Upper lobe of left lung (tissue), 6 donors: ENCODE results near the gene EXOC2. TPM values are rescaled to one million over a fixed set of nuclear protein-coding genes. Genes with fewer than 3 reads are reported as not detected.

Source experiments
- ATAC-seq, 2 donors: fragments of 200-7000 bp; cut with Tn5 transposase; one replicate each; pipeline ENCODE4 v1.9.1; 2022; ENCODE audit warnings: mild to moderate bottlenecking in 2 of 2, moderate library complexity in 2 of 2; ENCODE audit not compliant: low FRiP score in 2 of 2
- DNase-seq, 2 donors: peaks; one replicate each; pipeline ENCODE4 v3.0.0-alpha.2; 2019 to 2020
- H3K27ac ChIP-seq, 4 donors: fragments of 200-600 bp; sonication (generic); one replicate each; pipeline ENCODE4 v1.5.1; 2016 to 2019
- H3K27me3 ChIP-seq, 4 donors: fragments of 200-600 bp; sonication (generic); one replicate each; pipeline ENCODE4 v1.5.1; 2017 to 2019
- H3K36me3 ChIP-seq, 4 donors: fragments of 200-600 bp; sonication (generic); one replicate each; pipeline ENCODE4 v1.5.1; 2016 to 2019
- H3K4me1 ChIP-seq, 4 donors: fragments of 200-600 bp; sonication (generic); one replicate each; pipeline ENCODE4 v1.5.1; 2018 to 2019
- H3K4me3 ChIP-seq, 4 donors: fragments of 200-600 bp; sonication (generic); one replicate each; pipeline ENCODE4 v1.5.1; 2017 to 2019; ENCODE audit warnings: mild to moderate bottlenecking in 2 of 4, moderate library complexity in 1 of 4
- H3K9me3 ChIP-seq, 4 donors: fragments of 200-600 bp; sonication (generic); one replicate each; pipeline ENCODE4 v1.5.1; 2018 to 2019
- EP300 ChIP-seq, 4 donors: sonication (generic); formaldehyde crosslinking; IDR thresholded peaks; one replicate each; pipeline ENCODE4 v1.5.1; 2017; ENCODE audit warnings: antibody characterized with exemption in 4 of 4, control low read depth in 2 of 4
- POLR2A ChIP-seq, 4 donors: fragments of 450-650 bp; IDR thresholded peaks; one replicate each; pipeline ENCODE4 v1.5.1; 2016 to 2017; ENCODE audit warnings: antibody characterized with exemption in 4 of 4, mild to moderate bottlenecking in 2 of 4
- POLR2AphosphoS5 ChIP-seq, 2 donors: sonication (generic); formaldehyde crosslinking; IDR thresholded peaks; one replicate each; pipeline ENCODE4 v1.5.1; 2017; ENCODE audit warnings: antibody characterized with exemption in 2 of 2
- WGBS, 2 donors: methylation state at CpG; one replicate each; pipeline ENCODE4 v1.1.5; 2017 to 2018; 5-methylcytosine and 5-hydroxymethylcytosine counted together
- total RNA-seq, 6 donors: library from RNA; depleted of rRNA in 4 of 6; stranded (reverse); fragments of >200 nt in 4 of 6; gene quantifications; one replicate each; pipeline versions ENCODE4 v1.1.0 to v1.2.1, GENCODE V29; 2016 to 2021
- TF ChIP-seq, protein P1 (sequence below), 6 experiments: fragments of 450-650 bp in 4 of 6; fragments of 200-600 bp in 2 of 6; sonication (generic) in 2 of 6; IDR thresholded peaks; one replicate each; pipeline ENCODE4 v1.5.1; 2016 to 2019; ENCODE audit warnings: antibody characterized with exemption in 6 of 6
- donor health status: DM: no; HTN: no; CAD: no; lungs with moderate emphysema.
- donor health status: DM: no; HTN: yes; CAD: no; lungs with severe emphysema.

The EXOC2 gene
- total RNA-seq, 6 donors from 2014 or later: 16.5 to 31.4 (median 24.4) TPM

DNA sequence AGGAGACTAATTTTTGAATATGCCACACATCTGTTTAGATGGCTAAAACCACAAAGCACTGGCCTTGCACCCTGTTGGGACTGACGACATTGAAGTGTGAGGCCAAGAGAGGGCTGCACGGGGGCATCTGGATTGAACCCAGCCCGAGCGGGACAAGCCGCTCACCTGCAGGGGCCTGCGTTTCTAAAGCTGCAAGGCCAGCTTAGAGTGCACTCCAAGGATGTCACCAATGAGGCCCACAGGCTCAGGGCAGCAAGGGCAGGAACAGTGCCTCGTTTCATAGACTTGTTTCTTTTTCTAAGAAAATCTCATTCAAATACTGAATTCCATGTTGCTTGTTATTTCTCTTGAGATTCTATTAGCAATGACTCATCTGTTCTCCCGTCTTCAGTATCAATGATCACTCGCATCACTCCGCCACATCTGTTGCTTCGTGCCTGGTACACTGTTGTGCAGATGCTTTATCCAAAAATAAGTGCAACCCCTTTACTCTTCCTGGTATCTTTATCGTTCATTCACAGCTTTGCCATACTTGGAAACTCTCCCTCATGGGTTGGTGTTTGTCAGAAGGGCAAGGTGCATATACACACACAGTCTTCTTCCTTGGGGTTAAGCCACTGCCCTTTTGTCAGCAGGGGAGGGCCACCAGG lies 181.3 kb downstream of the EXOC2 start:
- 91 to 94% methylated on average over 11 to 12 of the region's 12 CpGs for WGBS, 2 donors
- Histone ChIP-seq H3K9me3 (no peaks in the 10 kb centered on the region), H3K27me3 (no peaks in the 10 kb centered on the region), H3K27ac (no peak overlapping the region), H3K4me1 (peaks cover 0 to 8% (median 2%) of the 10 kb centered on the region in 4 donors), H3K36me3 (peaks cover 0 to 4% (median 2%) of the 10 kb centered on the region in 4 donors), H3K4me3 (no peak overlapping the region)
- TF ChIP-seq POLR2A (IDR thresholded peaks at IDR 0.05): no peak
- TF ChIP-seq, protein P1, sequence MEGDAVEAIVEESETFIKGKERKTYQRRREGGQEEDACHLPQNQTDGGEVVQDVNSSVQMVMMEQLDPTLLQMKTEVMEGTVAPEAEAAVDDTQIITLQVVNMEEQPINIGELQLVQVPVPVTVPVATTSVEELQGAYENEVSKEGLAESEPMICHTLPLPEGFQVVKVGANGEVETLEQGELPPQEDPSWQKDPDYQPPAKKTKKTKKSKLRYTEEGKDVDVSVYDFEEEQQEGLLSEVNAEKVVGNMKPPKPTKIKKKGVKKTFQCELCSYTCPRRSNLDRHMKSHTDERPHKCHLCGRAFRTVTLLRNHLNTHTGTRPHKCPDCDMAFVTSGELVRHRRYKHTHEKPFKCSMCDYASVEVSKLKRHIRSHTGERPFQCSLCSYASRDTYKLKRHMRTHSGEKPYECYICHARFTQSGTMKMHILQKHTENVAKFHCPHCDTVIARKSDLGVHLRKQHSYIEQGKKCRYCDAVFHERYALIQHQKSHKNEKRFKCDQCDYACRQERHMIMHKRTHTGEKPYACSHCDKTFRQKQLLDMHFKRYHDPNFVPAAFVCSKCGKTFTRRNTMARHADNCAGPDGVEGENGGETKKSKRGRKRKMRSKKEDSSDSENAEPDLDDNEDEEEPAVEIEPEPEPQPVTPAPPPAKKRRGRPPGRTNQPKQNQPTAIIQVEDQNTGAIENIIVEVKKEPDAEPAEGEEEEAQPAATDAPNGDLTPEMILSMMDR (IDR thresholded peaks at IDR 0.05): no peak
- no peak for TF ChIP-seq POLR2AphosphoS5 (IDR thresholded peaks at IDR 0.05)
- no peak for TF ChIP-seq EP300 (IDR thresholded peaks at IDR 0.05)
- ATAC-seq (no peak), DNase-seq (no peak)

DNA sequence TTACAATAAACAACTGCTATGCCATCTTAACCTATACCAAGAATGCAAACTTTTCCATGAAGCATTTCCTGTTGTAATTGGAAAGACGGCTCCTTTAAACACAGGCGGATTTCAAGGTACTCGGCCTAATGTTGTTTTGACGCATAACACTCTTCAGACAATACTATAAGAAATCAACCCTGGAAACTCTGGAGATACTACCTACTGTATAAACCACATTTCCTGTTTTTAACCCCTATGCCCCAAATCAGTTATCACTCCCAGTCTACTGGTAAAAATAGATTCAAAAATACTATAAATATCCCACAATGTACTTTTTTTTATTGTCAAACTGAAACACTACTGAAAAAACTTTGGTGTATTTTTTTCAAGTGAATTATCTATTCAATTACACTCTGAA lies 183.3 kb downstream of the EXOC2 start:
- Histone ChIP-seq H3K9me3 (no peaks in the 10 kb centered on the region), H3K27ac (no peak overlapping the region), H3K4me1 (peaks cover 0 to 7% (median 1%) of the 10 kb centered on the region in 4 donors), H3K4me3 (no peak overlapping the region), H3K27me3 (no peaks in the 10 kb centered on the region), H3K36me3 (peaks cover 0 to 9% (median 2%) of the 10 kb centered on the region in 4 donors)
- no peak for TF ChIP-seq POLR2AphosphoS5 (IDR thresholded peaks at IDR 0.05)
- TF ChIP-seq, protein P1 (IDR thresholded peaks at IDR 0.05): no peak
- TF ChIP-seq POLR2A (IDR thresholded peaks at IDR 0.05): no peak
- no peak for TF ChIP-seq EP300 (IDR thresholded peaks at IDR 0.05)
- 57 to 63% methylated on average over 4 of the region's 4 CpGs for WGBS, 2 donors
- ATAC-seq (no peak), DNase-seq (no peak)

DNA sequence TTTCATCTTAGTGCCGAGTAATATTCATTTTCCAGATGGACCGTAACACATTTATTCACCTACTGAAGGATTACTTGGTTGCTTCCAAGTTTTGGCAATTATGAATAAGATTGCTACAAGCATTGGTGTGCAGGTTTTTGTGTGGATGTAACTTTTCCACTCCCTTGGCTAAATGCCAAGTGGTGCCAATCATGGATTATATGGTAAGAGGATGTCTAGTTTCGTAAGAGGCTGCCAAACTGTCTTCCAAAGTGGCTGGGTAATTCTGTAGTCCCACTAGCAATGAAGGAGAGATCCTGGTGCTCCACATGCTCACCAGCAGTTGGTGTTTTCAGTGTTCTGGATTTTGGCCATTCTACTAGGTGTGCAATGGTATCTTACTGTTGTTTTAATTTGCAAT lies 184.3 kb downstream of the EXOC2 start:
- ATAC-seq: no peak
- DNase-seq: no peak
- Histone ChIP-seq H3K9me3 (no peaks in the 10 kb centered on the region), H3K27me3 (no peaks in the 10 kb centered on the region), H3K4me1 (peaks cover 0 to under 1% (median 0%) of the 10 kb centered on the region in 4 donors), H3K27ac (no peak overlapping the region), H3K4me3 (no peak overlapping the region), H3K36me3 (peaks cover 0 to 14% (median 5%) of the 10 kb centered on the region in 4 donors)
- WGBS, 2 donors: 74 to 95% methylated on average over 3 of the region's 3 CpGs
- no peak for TF ChIP-seq POLR2AphosphoS5 (IDR thresholded peaks at IDR 0.05)
- no peak for TF ChIP-seq EP300 (IDR thresholded peaks at IDR 0.05)
- TF ChIP-seq, protein P1 (IDR thresholded peaks at IDR 0.05): no peak
- TF ChIP-seq POLR2A (IDR thresholded peaks at IDR 0.05): no peak

DNA sequence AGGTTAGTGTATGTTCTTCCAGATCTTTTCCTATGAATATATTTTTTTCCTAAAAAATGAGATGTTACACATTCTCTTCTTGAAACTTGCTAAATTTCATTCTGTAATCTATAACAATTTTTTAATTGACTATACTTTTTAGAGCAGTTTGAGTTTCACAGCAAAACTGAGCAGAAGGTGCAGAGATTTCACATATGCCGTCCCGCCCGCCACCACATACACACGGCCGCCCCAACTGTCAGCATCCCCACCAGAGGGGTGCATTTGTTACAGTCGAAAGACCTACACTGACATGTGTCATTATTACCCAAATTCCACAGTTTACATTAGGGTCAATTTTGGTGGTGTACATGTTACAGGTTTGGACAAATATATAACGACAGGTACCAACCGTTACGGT lies 184.9 kb downstream of the EXOC2 start:
- WGBS, 2 donors: 94 to 96% methylated on average over 9 of the region's 9 CpGs
- peaks cover 0 to 14% (median 5%) of the 10 kb centered on the region in 4 donors for H3K36me3 ChIP-seq
- TF ChIP-seq EP300 (IDR thresholded peaks at IDR 0.05) (no peak), POLR2A (IDR thresholded peaks at IDR 0.05) (no peak), POLR2AphosphoS5 (IDR thresholded peaks at IDR 0.05) (no peak)
- TF ChIP-seq, protein P1 (IDR thresholded peaks at IDR 0.05): no peak
- H3K27ac ChIP-seq: no peak overlapping the region
- ATAC-seq (no peak), DNase-seq (no peak)
- H3K4me1 ChIP-seq: no peaks in the 10 kb centered on the region
- H3K9me3 ChIP-seq: no peaks in the 10 kb centered on the region
- no peak overlapping the region for H3K4me3 ChIP-seq
- no peaks in the 10 kb centered on the region for H3K27me3 ChIP-seq
